GM23248 (cell line): Measurements from ENCODE around the gene ZNF205. TPM values are rescaled to one million over a fixed set of nuclear protein-coding genes. Genes with fewer than 3 reads are reported as not detected.
"Not testable (repeated sequence)": the region's sequence is repeated elsewhere in the genome, so short reads cannot be mapped to it uniquely, and the experiment has no call there.

Source experiments
- DNase-seq: peaks from one replicate; pipeline ENCODE4 v3.0.0-alpha.2; 2015
- H2AFZ ChIP-seq: fragments of 200-600 bp; sonication (generic); 2 replicates; pipeline ENCODE4 v1.6.1; 2016; ENCODE audit warnings: antibody characterized with exemption
- H3F3A ChIP-seq: fragments of 200-600 bp; sonication (generic); 2 replicates; pipeline ENCODE4 v1.6.1; 2016; ENCODE audit warnings: mild to moderate bottlenecking, antibody characterized with exemption, mixed run types; ENCODE audit not compliant: insufficient read depth
- H3K27ac ChIP-seq: fragments of 200-600 bp; sonication (generic); 2 replicates; pipeline ENCODE4 v1.5.1; 2016; ENCODE audit warnings: mild to moderate bottlenecking
- H3K27me3 ChIP-seq: fragments of 200-600 bp; sonication (generic); replicated peaks from 2 replicates; pipeline ENCODE4 v1.6.1; 2016; ENCODE audit warnings: mild to moderate bottlenecking; ENCODE audit not compliant: insufficient read depth
- H3K36me3 ChIP-seq: fragments of 200-600 bp; sonication (generic); 2 replicates; pipeline ENCODE4 v1.6.1; 2016; ENCODE audit warnings: low read depth, mild to moderate bottlenecking
- H3K4me1 ChIP-seq: fragments of 200-600 bp; sonication (generic); 2 replicates; pipeline ENCODE4 v1.6.1; 2016; ENCODE audit warnings: mild to moderate bottlenecking; ENCODE audit not compliant: insufficient read depth
- H3K4me2 ChIP-seq: fragments of 200-600 bp; sonication (generic); one replicate; pipeline ENCODE4 v1.6.1; 2016; ENCODE audit warnings: mild to moderate bottlenecking; ENCODE audit not compliant: unreplicated experiment
- H3K4me3 ChIP-seq: fragments of 200-600 bp; sonication (generic); 2 replicates; pipeline ENCODE4 v1.5.1; 2016; ENCODE audit warnings: mild to moderate bottlenecking
- H3K79me2 ChIP-seq: fragments of 200-600 bp; sonication (generic); 2 replicates; pipeline ENCODE4 v1.6.1; 2016; ENCODE audit warnings: mild to moderate bottlenecking; ENCODE audit not compliant: insufficient read depth
- H3K9ac ChIP-seq: fragments of 200-600 bp; sonication (generic); 2 replicates; pipeline ENCODE4 v1.6.1; 2016; ENCODE audit warnings: mild to moderate bottlenecking
- H3K9me2 ChIP-seq: fragments of 200-600 bp; sonication (generic); 2 replicates; pipeline ENCODE4 v1.6.1; 2016; ENCODE audit warnings: mixed run types, mild to moderate bottlenecking, moderate library complexity; ENCODE audit not compliant: insufficient read depth
- H3K9me3 ChIP-seq: fragments of 200-600 bp; sonication (generic); one replicate; pipeline ENCODE4 v1.6.1; 2017; ENCODE audit warnings: low read depth
- H4K20me1 ChIP-seq: fragments of 200-600 bp; sonication (generic); 2 replicates; pipeline ENCODE4 v1.6.0; 2016; ENCODE audit not compliant: insufficient read depth
- EZH2 ChIP-seq: fragments of 200-600 bp; sonication (generic); IDR thresholded peaks from 2 replicates; pipeline ENCODE4 v1.6.1; 2018; ENCODE audit warnings: antibody characterized with exemption, mild to moderate bottlenecking; ENCODE audit not compliant: insufficient read depth, poor library complexity, severe bottlenecking
- EZH2phosphoT487 ChIP-seq: fragments of 200-600 bp; sonication (generic); IDR thresholded peaks from 2 replicates; pipeline ENCODE4 v1.6.1; 2018; ENCODE audit warnings: antibody characterized with exemption, moderate library complexity, mild to moderate bottlenecking, low read depth; ENCODE audit not compliant: insufficient read depth
- WGBS, 2 experiments: methylation state at CpG; one replicate each; pipeline ENCODE4 v1.1.6; 2015 to 2017; ENCODE audit warnings: low lambda C conversion rate in 2 of 2, low coverage in 1 of 2; ENCODE audit errors: missing lambda C conversion rate in 2 of 2; 5-methylcytosine and 5-hydroxymethylcytosine counted together
- in situ Hi-C: fragments of 300-500 bp; cut with MboI; formaldehyde crosslinking; loops from 2 replicates; pipeline ENCODE4 v1.15.0; 2020
- polyA plus RNA-seq: library from polyadenylated mRNA; unstranded; fragments of >200 nt; fragmentation: Nextera tagmentation; extraction: Ambion mirVana; gene quantifications from 2 replicates; pipeline ENCODE4 v1.2.1, GENCODE V29; 2016
- total RNA-seq: library from RNA; depleted of rRNA; stranded (reverse); fragments of >200 nt; shearing (Covaris generic); gene quantifications from 2 replicates; pipeline ENCODE4 v1.2.3, GENCODE V29; 2014

Gene ZNF205
- total and polyA plus RNA-seq, 2 experiments from 2014 or later = 4.4 to 14.6 TPM

GRCh38 chr16:3070608-3071111, 41.7 kb upstream of the ZNF205 start:
- Histone ChIP-seq H3K4me1 (peaks cover under 1% of the 10 kb centered on the region; the same call in 1 of the 2 replicates), H3K4me3 (no peak overlapping the region), H3K36me3 (no peaks in the 10 kb centered on the region), H3K27ac (no peak overlapping the region), H4K20me1 (no peaks in the 10 kb centered on the region), H3K9ac (no peak overlapping the region), H2AFZ (no peak overlapping the region), H3K9me2 (no peaks in the 10 kb centered on the region), H3K27me3 (peaks cover 6% of the 10 kb centered on the region; the same call in 1 of the 2 replicates), H3K4me2 (no peak overlapping the region), H3F3A (no peaks in the 10 kb centered on the region), H3K9me3 (no peaks in the 10 kb centered on the region), H3K79me2 (no peaks in the 10 kb centered on the region)
- TF ChIP-seq EZH2phosphoT487 = no peak
- TF ChIP-seq EZH2 = no peak
- no peak for DNase-seq
- WGBS, 2 experiments = 78 to 79% methylated on average over 9 of the region's 9 CpGs
- in situ Hi-C loops = no loop called here

GRCh38 chr16:3071655-3072054, 40.7 kb upstream of the ZNF205 start:
- TF ChIP-seq EZH2phosphoT487 (no peak), EZH2 (no peak)
- peaks cover 6% of the 10 kb centered on the region; the same call in 1 of the 2 replicates for H3K27me3 ChIP-seq
- H3K27ac ChIP-seq = no peak overlapping the region

GRCh38 chr16:3072148-3072547, 40.2 kb upstream of the ZNF205 start:
- H3K9me2 ChIP-seq, H2AFZ ChIP-seq, H3K79me2 ChIP-seq, H3K9me3 ChIP-seq, H3K4me1 ChIP-seq, H3K9ac ChIP-seq, H4K20me1 ChIP-seq, H3K4me2 ChIP-seq, H3K27ac ChIP-seq, H3K36me3 ChIP-seq, in situ Hi-C loops, H3K4me3 ChIP-seq, DNase-seq, H3F3A ChIP-seq: not testable (repeated sequence)
- WGBS, 2 experiments = 40 to 41% methylated on average over 3 to 4 of the region's 4 CpGs
- peaks cover 11% of the 10 kb centered on the region for H3K27me3 ChIP-seq

More at GRCh38 chr16:3071655-3072054, 40.7 kb upstream of the ZNF205 start:
- H3K9me3 ChIP-seq = no peaks in the 10 kb centered on the region
- H3K4me2 ChIP-seq = no peak overlapping the region
- no peaks in the 10 kb centered on the region for H3K4me1 ChIP-seq
- no peaks in the 10 kb centered on the region for H3K9me2 ChIP-seq
- in situ Hi-C loops = no loop called here
- H3F3A ChIP-seq = no peaks in the 10 kb centered on the region
- no peaks in the 10 kb centered on the region for H4K20me1 ChIP-seq
- no peaks in the 10 kb centered on the region for H3K79me2 ChIP-seq
- no peak overlapping the region for H2AFZ ChIP-seq
- H3K36me3 ChIP-seq = no peaks in the 10 kb centered on the region
- no peak overlapping the region for H3K9ac ChIP-seq
- no peak for DNase-seq
- 63 to 66% methylated on average over 7 of the region's 7 CpGs for WGBS, 2 experiments
- H3K4me3 ChIP-seq = no peak overlapping the region

- H3K4me2 ChIP-seq, H3K4me3 ChIP-seq, H3K9ac ChIP-seq, H3K79me2 ChIP-seq, H3K4me1 ChIP-seq, H2AFZ ChIP-seq, H4K20me1 ChIP-seq, H3K36me3 ChIP-seq, H3K27ac ChIP-seq, H3K9me3 ChIP-seq, DNase-seq, H3F3A ChIP-seq, in situ Hi-C loops, H3K9me2 ChIP-seq: not testable (repeated sequence)
- peaks cover 17% of the 10 kb centered on the region for H3K27me3 ChIP-seq
- 62 to 69% methylated on average over 14 to 15 of the region's 18 CpGs for WGBS, 2 experiments
Measured at GRCh38 chr16:3072576-3073263, 39.7 kb upstream of the ZNF205 start.

- H3K4me2 ChIP-seq = no peak overlapping the region
- H3K36me3 ChIP-seq = no peaks in the 10 kb centered on the region
- no peaks in the 10 kb centered on the region for H3K4me1 ChIP-seq
- H3K27ac ChIP-seq = no peak overlapping the region
- no peaks in the 10 kb centered on the region for H3K79me2 ChIP-seq
- H3K27me3 ChIP-seq = peaks cover 24% of the 10 kb centered on the region
- no peaks in the 10 kb centered on the region for H3F3A ChIP-seq
- H2AFZ ChIP-seq = no peak overlapping the region
- H3K9ac ChIP-seq = no peak overlapping the region
- no peaks in the 10 kb centered on the region for H4K20me1 ChIP-seq
- 83 to 85% methylated on average over 7 of the region's 7 CpGs for WGBS, 2 experiments
- H3K9me2 ChIP-seq = no peaks in the 10 kb centered on the region
- H3K4me3 ChIP-seq = no peak overlapping the region
- in situ Hi-C loops = no loop called here
- DNase-seq = no peak
- no peak for TF ChIP-seq EZH2phosphoT487
- TF ChIP-seq EZH2 = no peak
- H3K9me3 ChIP-seq = no peaks in the 10 kb centered on the region
Measured at GRCh38 chr16:3073448-3073847, 38.9 kb upstream of the ZNF205 start.
